Body of pancreas (tissue), 4 donors: ENCODE measurements around the gene SNPH. TPM values are rescaled to one million over a fixed set of nuclear protein-coding genes. Genes with fewer than 3 reads are reported as not detected.

Source experiments
- ATAC-seq: fragments of 150-250 bp; one replicate; pipeline ENCODE4 v1.9.1; 2016
- DNase-seq, 4 donors: peaks; one replicate each; pipeline ENCODE4 v3.0.0-alpha.2; 2019
- H3K27ac ChIP-seq, 4 donors: fragments of 200-600 bp; sonication (generic); 1 replicate in 3 of 4; 2 replicates in 1 of 4; pipeline versions ENCODE4 v1.5.1 to v1.6.1; 2016 to 2019; ENCODE audit warnings: mild to moderate bottlenecking in 1 of 4, mixed read lengths in 1 of 4, moderate library complexity in 1 of 4
- H3K27me3 ChIP-seq, 2 donors: fragments of 200-600 bp; sonication (generic); one replicate each; pipeline ENCODE4 v1.6.0; 2016; ENCODE audit warnings: mild to moderate bottlenecking in 1 of 2
- H3K36me3 ChIP-seq, 2 donors: fragments of 200-600 bp; sonication (generic); replicated peaks in 1 of 2; 2 replicates each; pipeline ENCODE4 v1.5.1; 2016; ENCODE audit warnings: low read depth in 2 of 2; ENCODE audit not compliant: insufficient read depth in 1 of 2
- H3K4me1 ChIP-seq: fragments of 200-600 bp; sonication (generic); one replicate; pipeline ENCODE4 v1.6.0; 2016
- H3K4me3 ChIP-seq, 2 donors: fragments of 200-600 bp; sonication (generic); 1 replicate in 1 of 2; 2 replicates in 1 of 2; pipeline ENCODE4 v1.5.1; 2016 to 2019
- H3K9me3 ChIP-seq, 3 donors: fragments of 200-600 bp; sonication (generic); 1 replicate in 2 of 3; 2 replicates in 1 of 3; pipeline ENCODE4 v1.5.1; 2016
- CTCF ChIP-seq, 7 experiments: fragments of 450-650 bp in 4 of 7; fragments of 200-600 bp in 3 of 7; sonication (generic) in 3 of 7; IDR thresholded peaks; one replicate each; pipeline ENCODE4 v1.5.1; 2016 to 2019; ENCODE audit warnings: antibody characterized with exemption in 7 of 7
- POLR2A ChIP-seq, 3 donors: fragments of 450-650 bp; IDR thresholded peaks; one replicate each; pipeline ENCODE4 v1.6.1; 2016; ENCODE audit warnings: antibody characterized with exemption in 3 of 3, mild to moderate bottlenecking in 2 of 3
- whole genome bisulfite sequencing, 2 donors: methylation state at CpG; one replicate each; pipeline ENCODE4 v1.1.5; 2017; 5-methylcytosine and 5-hydroxymethylcytosine counted together
- intact Hi-C: fragments of 100-400 bp; cut with DNase I; formaldehyde crosslinking; loops from one replicate; pipeline ENCODE4 v1.15.1; 2023
- total RNA-seq, 2 donors: library from RNA; depleted of rRNA; stranded (reverse); fragments of >200 nt; gene quantifications; one replicate each; pipeline ENCODE4 v1.1.0, GENCODE V29; 2016

Gene SNPH
- total RNA-seq, 2 donors from 2014 or later = 3.3 to 3.4 TPM

- no peak for TF ChIP-seq POLR2A (IDR thresholded peaks at IDR 0.05)
- no peak for TF ChIP-seq CTCF (IDR thresholded peaks at IDR 0.05)
- DNase-seq = no peak
- no peaks in the 10 kb centered on the region for H3K27me3 ChIP-seq
- WGBS, 2 donors = 91 to 95% methylated on average over 9 of the region's 9 CpGs
- no peak overlapping the region for H3K27ac ChIP-seq
- no peak overlapping the region for H3K4me3 ChIP-seq
- no peak for ATAC-seq
- peaks cover 0 to 3% of the 10 kb centered on the region in 2 donors for H3K36me3 ChIP-seq
- H3K9me3 ChIP-seq = no peaks in the 10 kb centered on the region
- intact Hi-C loops = no loop called here
- no peaks in the 10 kb centered on the region for H3K4me1 ChIP-seq
These were observed 92.0 kb downstream of the SNPH start for GRCh38 chr20:1357921-1358671.

Other genes with a start within 250 kb of the SNPH start
- 10 to 100 TPM; 32.9 to 53.1 TPM for gene PSMF1, start 147.7 kb upstream of the SNPH start, total RNA-seq
- gene TMEM74B, start 81.3 kb upstream of the SNPH start, total RNA-seq = not detected
- gene C20orf202, start 62.8 kb upstream of the SNPH start, total RNA-seq = not detected
- not detected for gene RAD21L1, start 40.2 kb upstream of the SNPH start, total RNA-seq
- 10 to 100 TPM; 14.8 to 20.0 TPM for gene SDCBP2, start 62.8 kb downstream of the SNPH start, total RNA-seq
- gene FKBP1A, start 126.8 kb downstream of the SNPH start, total RNA-seq = 10 to 100 TPM; 47.5 to 57.7 TPM
- 10 to 100 TPM; 23.1 to 33.7 TPM for gene NSFL1C, start 200.6 kb downstream of the SNPH start, total RNA-seq
- 1 to 10 TPM in 1 of 2 donors, under 1 TPM in 1; 0.33 to 2.3 TPM for gene SIRPB2, start 225.1 kb downstream of the SNPH start, total RNA-seq